Measurements from ENCODE around the gene NAPB.
"Not testable (repeated sequence)": the region's sequence is repeated elsewhere in the genome, so short reads cannot be mapped to it uniquely, and the experiment has no call there.

The NAPB gene

GRCh38 chr20:23420943-23421931 is at the start of gene NAPB:
NAPB (minus strand) TSS chr20:23421488; CDS start chr20:23421402, 86 bp downstream.
- DNase-seq = peak; percentile 24 to 76

GRCh38 chr20:23466961-23467360 is 45.7 kb upstream of the NAPB start:
- DNase-seq = not testable (repeated sequence)

- DNase-seq = no peak
Observed at GRCh38 chr20:23461180-23461579, 39.9 kb upstream of the NAPB start.

- no peak for DNase-seq
Observed at GRCh38 chr20:23459461-23460150, 38.3 kb upstream of the NAPB start.

GRCh38 chr20:23456873-23457272 is 35.6 kb upstream of the NAPB start:
- no peak for DNase-seq

- no peak for DNase-seq
Observed at GRCh38 chr20:23456409-23456808, 35.1 kb upstream of the NAPB start.

- no peak for DNase-seq
Observed at GRCh38 chr20:23455639-23456038, 34.4 kb upstream of the NAPB start.

- no peak for DNase-seq
Observed at GRCh38 chr20:23454816-23455215, 33.5 kb upstream of the NAPB start.

- DNase-seq = no peak
Observed at GRCh38 chr20:23453549-23454543, 32.6 kb upstream of the NAPB start.

- no peak for DNase-seq
Observed at GRCh38 chr20:23452776-23453175, 31.5 kb upstream of the NAPB start, which contains the start of gene CST11. CST11 (minus strand) TSS chr20:23452876; CDS start chr20:23452811, 65 bp downstream.

- no peak for DNase-seq
Observed at GRCh38 chr20:23451956-23452487, 30.7 kb upstream of the NAPB start.

- no peak for DNase-seq
Observed at GRCh38 chr20:23450877-23451276, 29.6 kb upstream of the NAPB start.

- no peak for DNase-seq
Observed at GRCh38 chr20:23449421-23449820, 28.1 kb upstream of the NAPB start.

- no peak for DNase-seq
Observed at GRCh38 chr20:23448167-23448566, 26.9 kb upstream of the NAPB start.

- DNase-seq = no peak
Observed at GRCh38 chr20:23446505-23446904, 25.2 kb upstream of the NAPB start.

GRCh38 chr20:23445596-23446217 is 24.4 kb upstream of the NAPB start:
- DNase-seq = no peak

GRCh38 chr20:23444859-23445258 is 23.6 kb upstream of the NAPB start:
- no peak for DNase-seq

GRCh38 chr20:23442436-23442835 is 21.1 kb upstream of the NAPB start:
- DNase-seq = no peak

- peak in 1 of 2 experiments; percentile 33 for DNase-seq
Observed at GRCh38 chr20:23441850-23442313, 20.6 kb upstream of the NAPB start.

GRCh38 chr20:23440004-23440403 is 18.7 kb upstream of the NAPB start:
- no peak for DNase-seq

GRCh38 chr20:23438661-23439060 is 17.4 kb upstream of the NAPB start:
- no peak for DNase-seq
